HCT116 (cell line): ENCODE measurements around the gene HABP2.

Source experiments
- CTCF ChIP-seq, 3 experiments: fragments of 200-600 bp in 1 of 3; sonication (generic) in 1 of 3; IDR thresholded peaks in 2 of 3; conservative IDR thresholded peaks in 1 of 3; 2 replicates each; pipeline ENCODE4 v1.5.1; 2012 to 2017; ENCODE audit warnings: low read depth in 2 of 3, low read length in 2 of 3, antibody characterized with exemption in 1 of 3, borderline replicate concordance in 1 of 3, control low read depth in 1 of 3, mild to moderate bottlenecking in 1 of 3, mixed read lengths in 1 of 3, mixed run types in 1 of 3, moderate library complexity in 1 of 3; ENCODE audit not compliant: insufficient read depth in 1 of 3
- MAX ChIP-seq: IDR thresholded peaks from 2 replicates; pipeline ENCODE4 v1.6.1; 2012
- POLR2A ChIP-seq: IDR thresholded peaks from 2 replicates; pipeline ENCODE4 v1.7.0; 2011; ENCODE audit warnings: borderline replicate concordance; ENCODE audit not compliant: insufficient read depth, insufficient read length; ENCODE audit errors: extremely low read depth
- SP1 ChIP-seq: IDR thresholded peaks from 2 replicates; pipeline ENCODE4 v1.6.1; 2012; ENCODE audit warnings: low read depth
- ZBTB33 ChIP-seq: IDR thresholded peaks from 2 replicates; pipeline ENCODE4 v1.6.1; 2011; ENCODE audit warnings: mild to moderate bottlenecking, low read length, moderate library complexity; ENCODE audit not compliant: insufficient replicate concordance; ENCODE audit errors: extremely low read depth

- no peak for TF ChIP-seq MAX
- TF ChIP-seq CTCF (IDR thresholded peaks at IDR 0.05 in 2 of 3, conservative IDR thresholded peaks at IDR 0.05 in 1 of 3; ENCODE audit: borderline replicate concordance in 1 of 3, insufficient read depth in 1 of 3, low read depth in 2 of 3, low read length in 2 of 3): no peak
- no peak for TF ChIP-seq POLR2A
- TF ChIP-seq SP1: no peak
- TF ChIP-seq ZBTB33: no peak
Measured at GRCh38 chr10:113618338-113618737, 65.5 kb downstream of the HABP2 start.
